GM19099 (cell line): Measurements from ENCODE around the gene KCNK16.

Experiments used
- POLR2A ChIP-seq: IDR thresholded peaks from 3 replicates; pipeline ENCODE4 v1.6.1; 2011; ENCODE audit warnings: low read depth; ENCODE audit not compliant: insufficient read length; ENCODE audit errors: extremely low read depth

Gene KCNK16

DNA sequence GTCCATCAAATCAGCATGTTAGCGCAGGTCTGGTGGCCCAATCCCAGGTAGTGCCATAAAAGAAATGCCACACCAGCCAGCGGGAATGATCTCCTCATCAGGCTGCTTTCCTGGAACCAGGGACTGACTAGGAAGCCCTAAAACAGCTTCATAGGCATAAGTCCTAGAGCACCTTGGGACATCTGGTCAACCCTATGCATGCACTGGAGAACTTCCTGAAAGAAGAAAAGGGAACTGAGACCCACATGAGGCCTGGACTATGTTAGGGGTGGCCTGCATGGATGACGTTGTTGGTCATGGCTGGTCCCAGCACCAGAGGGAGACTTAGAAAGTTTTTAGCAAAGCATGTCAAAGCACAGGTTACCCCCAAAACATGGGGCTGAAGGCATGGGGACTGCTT is 7.6 kb upstream of the KCNK16 start:
- TF ChIP-seq POLR2A, result no peak

- no peak for TF ChIP-seq POLR2A
Observed at GRCh38 chr6:39328066-39328465, 5.6 kb upstream of the KCNK16 start.

DNA sequence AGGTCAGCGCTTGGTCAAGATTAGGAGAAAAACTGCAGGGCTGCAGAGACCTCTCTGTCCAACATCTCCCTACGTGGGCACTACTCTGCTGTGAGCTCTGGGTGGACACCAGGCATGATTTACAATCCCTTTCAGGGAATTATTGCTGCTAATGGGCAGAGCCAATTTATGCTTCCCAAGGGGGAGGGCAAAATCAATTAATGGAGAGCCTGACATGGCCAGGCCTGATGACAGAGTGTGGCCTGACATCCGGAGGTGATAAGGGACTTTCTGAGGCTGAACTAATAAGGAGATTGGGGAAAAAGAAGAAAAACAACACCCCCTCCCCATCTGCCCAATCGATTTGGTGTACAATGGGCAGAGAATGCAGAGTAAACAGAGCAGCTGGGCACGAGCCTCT is 5.0 kb upstream of the KCNK16 start:
- no peak for TF ChIP-seq POLR2A

GRCh38 chr6:39321761-39322160 is 741 bp downstream of the KCNK16 start:
- TF ChIP-seq POLR2A, result no peak

DNA sequence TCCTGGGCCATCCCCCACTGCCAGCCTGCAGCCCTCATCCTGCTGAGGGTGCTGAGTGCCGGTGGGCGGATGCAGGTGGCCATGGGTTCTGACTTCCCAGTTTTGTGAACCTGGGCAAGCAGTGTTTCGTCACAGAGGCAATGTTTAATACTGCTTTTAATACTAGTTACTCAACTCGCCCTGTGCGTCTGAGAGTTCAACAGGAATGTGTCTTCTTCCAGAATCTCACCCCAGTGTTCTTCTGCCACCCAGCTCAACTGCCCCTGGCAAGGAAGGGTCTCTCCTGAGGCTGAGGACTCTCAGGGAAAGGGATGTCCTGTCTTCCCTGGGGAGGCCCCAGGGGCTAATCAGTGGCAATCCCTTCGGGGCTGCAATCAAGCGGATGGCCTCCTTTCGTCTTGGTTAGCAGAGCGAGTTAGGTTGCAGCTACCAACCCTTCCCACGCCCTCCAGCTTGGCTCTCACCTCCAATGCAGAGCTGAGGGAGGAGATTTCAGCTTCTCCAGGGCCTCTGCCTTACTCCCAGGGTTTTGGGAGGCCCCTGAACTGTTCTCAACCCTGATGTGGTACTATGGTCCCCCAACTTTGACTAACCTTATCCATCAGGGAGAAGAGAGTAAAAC is 2.0 kb downstream of the KCNK16 start:
- TF ChIP-seq POLR2A, result no peak

DNA sequence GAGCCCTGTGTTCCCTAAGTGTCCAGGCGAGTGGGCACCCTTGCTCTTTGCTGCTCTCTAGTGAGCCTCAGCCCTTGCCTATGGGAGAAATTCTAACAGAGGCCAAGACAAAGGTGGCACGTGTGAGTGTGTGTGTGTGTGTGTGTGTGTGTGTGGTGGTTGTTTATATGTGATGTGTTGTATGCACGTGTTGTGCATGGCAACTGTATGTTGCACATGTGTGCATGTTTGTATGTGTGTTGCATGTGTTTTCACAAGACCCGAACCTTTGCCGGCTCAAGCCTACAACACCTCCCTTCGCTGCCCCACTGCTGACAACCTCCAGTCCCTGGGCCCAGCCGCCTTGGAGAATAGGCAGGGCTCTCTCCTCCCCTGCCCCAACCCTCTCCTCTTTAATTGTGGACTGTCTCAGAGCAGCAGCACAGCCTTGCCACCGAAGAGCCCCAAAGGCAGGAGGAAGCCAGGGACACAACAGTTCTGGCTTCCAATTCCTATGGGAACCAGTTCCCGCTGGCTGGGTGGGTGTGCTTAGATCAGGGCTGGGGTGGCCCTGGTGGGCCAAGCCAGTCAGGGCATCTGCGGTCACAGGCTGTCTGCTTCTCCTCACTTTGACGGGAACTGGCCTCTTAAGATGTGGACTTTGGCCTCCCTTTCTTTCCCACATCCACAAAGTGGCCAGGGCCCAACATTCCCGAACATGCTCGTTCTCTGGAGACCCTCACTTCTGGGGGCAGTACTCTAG is 2.7 kb downstream of the KCNK16 start:
- no peak for TF ChIP-seq POLR2A

DNA sequence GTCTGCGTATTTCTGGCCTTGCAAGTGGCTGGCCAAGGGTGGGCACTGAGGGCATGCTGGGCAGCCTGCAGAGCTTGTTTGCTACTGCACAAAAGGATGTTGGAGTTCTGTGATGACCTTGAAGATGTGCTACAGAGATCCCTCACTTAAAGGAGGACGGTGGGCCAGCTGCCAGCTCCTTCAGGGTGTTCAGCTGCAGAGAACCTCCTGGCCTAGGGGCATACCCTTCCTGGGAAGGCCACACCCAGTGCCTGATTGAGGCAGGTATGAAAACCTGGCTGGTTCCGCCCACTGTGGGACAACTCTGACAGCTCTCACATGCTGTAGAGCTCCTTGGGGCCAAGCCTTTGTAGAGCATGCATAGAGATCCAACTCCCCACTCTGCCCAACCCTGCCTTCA is 5.2 kb downstream of the KCNK16 start:
- no peak for TF ChIP-seq POLR2A

- TF ChIP-seq POLR2A, result no peak
Observed at GRCh38 chr6:39314273-39314795, 8.2 kb downstream of the KCNK16 start, which contains the start of gene KCNK17. TSS of gene KCNK17 (minus strand) at chr6:39314419. CDS start at chr6:39314320, 99 bp downstream.

DNA sequence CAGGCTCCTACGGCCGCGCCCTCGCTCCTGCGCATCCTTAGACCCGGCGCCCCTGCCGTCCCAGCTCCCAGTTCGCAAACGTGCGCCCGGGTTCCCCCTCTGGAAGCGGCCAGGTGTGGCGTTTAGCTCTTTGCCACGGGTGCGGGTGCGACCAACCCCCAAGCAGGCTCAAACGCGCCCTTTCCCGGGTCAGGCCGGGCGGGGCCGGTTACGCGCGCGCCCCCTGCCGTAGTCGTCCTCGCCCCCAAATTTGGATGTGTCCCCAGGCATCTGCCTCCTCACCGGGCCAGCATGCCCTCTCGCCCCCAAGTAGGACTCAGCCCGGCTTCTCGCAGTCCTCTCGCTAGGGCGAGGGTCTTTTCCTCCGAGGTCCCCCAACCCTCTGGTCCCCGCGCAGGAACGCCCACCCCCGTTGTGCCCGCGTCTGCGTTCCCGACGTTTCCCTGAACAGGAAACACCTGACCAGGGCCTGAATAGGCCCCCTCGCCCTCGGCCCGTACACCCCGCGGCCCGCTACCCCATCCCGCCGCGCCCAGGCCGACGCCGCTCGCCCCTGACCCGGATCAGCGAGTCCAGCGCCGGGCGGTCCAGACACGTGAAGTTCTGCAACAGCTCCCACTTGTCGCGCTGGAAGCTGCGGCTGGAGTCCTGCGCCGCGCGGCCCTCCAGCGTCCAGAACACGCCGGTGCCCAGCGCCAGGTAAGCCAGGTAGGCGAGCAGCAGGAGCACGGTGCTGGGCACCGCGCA is 8.8 kb downstream of the KCNK16 start:
- TF ChIP-seq POLR2A, result no peak

DNA sequence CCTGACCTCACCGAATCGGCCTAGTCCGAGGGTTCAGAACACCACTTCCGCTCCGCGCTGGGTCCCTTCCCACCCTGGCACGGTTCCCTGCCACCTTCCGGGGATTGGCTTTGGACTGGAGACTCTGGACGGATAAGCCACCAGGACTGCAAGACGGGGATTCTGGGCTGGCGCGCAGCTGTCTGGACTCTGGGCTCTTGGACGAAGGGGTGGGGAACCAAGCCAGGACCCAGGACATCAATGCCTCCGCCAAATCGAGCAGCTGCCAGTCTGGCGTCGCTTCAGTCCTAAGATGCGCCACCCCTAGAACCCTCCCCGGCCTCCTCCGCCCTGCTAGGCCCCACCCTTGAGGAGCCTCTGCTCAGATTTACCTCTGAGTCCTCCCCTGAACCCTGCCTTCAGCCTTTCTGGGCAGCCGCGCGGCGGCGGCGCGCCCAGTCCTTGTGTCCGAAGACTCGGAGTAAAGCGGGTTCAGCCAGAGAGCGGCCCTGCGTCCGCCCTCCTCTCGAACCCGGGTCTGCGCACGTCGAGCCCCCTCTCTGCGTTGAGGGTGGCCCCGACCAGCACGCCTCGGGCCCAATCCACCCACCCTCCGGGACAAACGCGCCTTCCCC is 9.5 kb downstream of the KCNK16 start:
- no peak for TF ChIP-seq POLR2A

- no peak for TF ChIP-seq POLR2A
Observed at GRCh38 chr6:39310542-39310941, 12.0 kb downstream of the KCNK16 start.

- TF ChIP-seq POLR2A, result no peak
Observed at GRCh38 chr6:39309942-39310531, 12.5 kb downstream of the KCNK16 start.

GRCh38 chr6:39307462-39307861 is 15.0 kb downstream of the KCNK16 start:
- no peak for TF ChIP-seq POLR2A

GRCh38 chr6:39304951-39305350 is 17.6 kb downstream of the KCNK16 start:
- no peak for TF ChIP-seq POLR2A

DNA sequence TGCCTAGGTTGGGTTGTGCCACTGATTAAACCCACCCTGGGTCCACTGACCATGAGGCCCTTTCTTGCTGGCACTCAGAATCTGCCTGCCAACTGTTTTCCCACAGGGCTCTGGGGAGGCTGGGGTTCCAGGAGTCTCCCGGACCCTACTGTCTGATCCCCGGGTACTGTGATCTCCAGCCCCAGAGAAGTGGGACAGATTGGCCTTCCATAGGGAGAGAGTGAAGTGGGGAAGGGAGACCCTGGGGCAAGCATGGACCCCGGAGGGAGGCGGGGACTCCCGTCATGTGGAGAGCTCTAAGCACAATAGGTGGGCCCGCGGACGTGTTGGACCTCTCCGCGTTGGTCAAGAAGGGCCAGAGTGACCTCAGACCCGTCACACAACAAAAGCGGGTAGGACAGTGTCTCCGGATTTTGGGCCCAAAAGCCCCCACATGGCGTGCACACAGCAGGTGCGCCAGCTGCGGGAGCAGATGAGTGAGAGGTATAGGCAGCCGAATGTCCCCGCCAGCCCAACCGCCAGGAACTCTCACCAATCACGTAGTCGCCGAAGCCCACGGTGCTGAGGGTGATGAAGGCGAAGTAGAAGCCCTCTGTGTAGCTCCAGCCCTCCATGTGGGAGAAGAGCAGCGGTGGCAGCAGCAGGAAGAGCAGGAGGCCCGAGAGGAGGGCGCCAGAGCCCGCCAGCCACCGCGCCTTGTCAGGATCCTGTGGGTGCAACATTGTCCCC is 18.9 kb downstream of the KCNK16 start:
- no peak for TF ChIP-seq POLR2A
